ENCODE data around the gene ELF3.
"Not testable (repeated sequence)": the region's sequence is repeated elsewhere in the genome, so short reads cannot be mapped to it uniquely, and the experiment has no call there.

ELF3 gene

GRCh38 chr1:202016811-202017748 lies 6.7 kb downstream of the ELF3 start:
- no peak for DNase-seq (ENCODE audit: low read depth in 1 of 2, low spot score in 1 of 2)
- Histone ChIP-seq H3K27me3 (ENCODE audit: insufficient read depth, poor library complexity, severe bottlenecking) (peaks cover 7% of the 10 kb centered on the region), H3K4me3 (replicated peaks; ENCODE audit: insufficient read depth, low read length) (no peak overlapping the region), H3K27ac (replicated peaks) (no peak overlapping the region)
- TF ChIP-seq, protein P1, sequence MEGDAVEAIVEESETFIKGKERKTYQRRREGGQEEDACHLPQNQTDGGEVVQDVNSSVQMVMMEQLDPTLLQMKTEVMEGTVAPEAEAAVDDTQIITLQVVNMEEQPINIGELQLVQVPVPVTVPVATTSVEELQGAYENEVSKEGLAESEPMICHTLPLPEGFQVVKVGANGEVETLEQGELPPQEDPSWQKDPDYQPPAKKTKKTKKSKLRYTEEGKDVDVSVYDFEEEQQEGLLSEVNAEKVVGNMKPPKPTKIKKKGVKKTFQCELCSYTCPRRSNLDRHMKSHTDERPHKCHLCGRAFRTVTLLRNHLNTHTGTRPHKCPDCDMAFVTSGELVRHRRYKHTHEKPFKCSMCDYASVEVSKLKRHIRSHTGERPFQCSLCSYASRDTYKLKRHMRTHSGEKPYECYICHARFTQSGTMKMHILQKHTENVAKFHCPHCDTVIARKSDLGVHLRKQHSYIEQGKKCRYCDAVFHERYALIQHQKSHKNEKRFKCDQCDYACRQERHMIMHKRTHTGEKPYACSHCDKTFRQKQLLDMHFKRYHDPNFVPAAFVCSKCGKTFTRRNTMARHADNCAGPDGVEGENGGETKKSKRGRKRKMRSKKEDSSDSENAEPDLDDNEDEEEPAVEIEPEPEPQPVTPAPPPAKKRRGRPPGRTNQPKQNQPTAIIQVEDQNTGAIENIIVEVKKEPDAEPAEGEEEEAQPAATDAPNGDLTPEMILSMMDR (IDR thresholded peaks at IDR 0.05; ENCODE audit: insufficient read depth, low read length) = no peak
- no peak for TF ChIP-seq POLR2AphosphoS5 (IDR thresholded peaks at IDR 0.05; ENCODE audit: low read depth)
- TF ChIP-seq, protein P2, sequence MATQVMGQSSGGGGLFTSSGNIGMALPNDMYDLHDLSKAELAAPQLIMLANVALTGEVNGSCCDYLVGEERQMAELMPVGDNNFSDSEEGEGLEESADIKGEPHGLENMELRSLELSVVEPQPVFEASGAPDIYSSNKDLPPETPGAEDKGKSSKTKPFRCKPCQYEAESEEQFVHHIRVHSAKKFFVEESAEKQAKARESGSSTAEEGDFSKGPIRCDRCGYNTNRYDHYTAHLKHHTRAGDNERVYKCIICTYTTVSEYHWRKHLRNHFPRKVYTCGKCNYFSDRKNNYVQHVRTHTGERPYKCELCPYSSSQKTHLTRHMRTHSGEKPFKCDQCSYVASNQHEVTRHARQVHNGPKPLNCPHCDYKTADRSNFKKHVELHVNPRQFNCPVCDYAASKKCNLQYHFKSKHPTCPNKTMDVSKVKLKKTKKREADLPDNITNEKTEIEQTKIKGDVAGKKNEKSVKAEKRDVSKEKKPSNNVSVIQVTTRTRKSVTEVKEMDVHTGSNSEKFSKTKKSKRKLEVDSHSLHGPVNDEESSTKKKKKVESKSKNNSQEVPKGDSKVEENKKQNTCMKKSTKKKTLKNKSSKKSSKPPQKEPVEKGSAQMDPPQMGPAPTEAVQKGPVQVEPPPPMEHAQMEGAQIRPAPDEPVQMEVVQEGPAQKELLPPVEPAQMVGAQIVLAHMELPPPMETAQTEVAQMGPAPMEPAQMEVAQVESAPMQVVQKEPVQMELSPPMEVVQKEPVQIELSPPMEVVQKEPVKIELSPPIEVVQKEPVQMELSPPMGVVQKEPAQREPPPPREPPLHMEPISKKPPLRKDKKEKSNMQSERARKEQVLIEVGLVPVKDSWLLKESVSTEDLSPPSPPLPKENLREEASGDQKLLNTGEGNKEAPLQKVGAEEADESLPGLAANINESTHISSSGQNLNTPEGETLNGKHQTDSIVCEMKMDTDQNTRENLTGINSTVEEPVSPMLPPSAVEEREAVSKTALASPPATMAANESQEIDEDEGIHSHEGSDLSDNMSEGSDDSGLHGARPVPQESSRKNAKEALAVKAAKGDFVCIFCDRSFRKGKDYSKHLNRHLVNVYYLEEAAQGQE (IDR thresholded peaks at IDR 0.05; ENCODE audit: insufficient replicate concordance, low read depth) = no peak
- no peak for TF ChIP-seq SPI1 (IDR thresholded peaks at IDR 0.05; ENCODE audit: borderline replicate concordance, low read depth)
- TF ChIP-seq GABPA (IDR thresholded peaks at IDR 0.05; ENCODE audit: low read depth) = no peak

- peaks cover 7% of the 10 kb centered on the region for H3K27me3 ChIP-seq (ENCODE audit: insufficient read depth, poor library complexity, severe bottlenecking)
- no peak overlapping the region for H3K27ac ChIP-seq (replicated peaks)
- no peak for DNase-seq (ENCODE audit: low read depth in 1 of 2, low spot score in 1 of 2)
- no peak overlapping the region for H3K4me3 ChIP-seq (replicated peaks; ENCODE audit: insufficient read depth, low read length)
- TF ChIP-seq, protein P2 (IDR thresholded peaks at IDR 0.05; ENCODE audit: insufficient replicate concordance, low read depth) = no peak
- TF ChIP-seq, protein P1 (IDR thresholded peaks at IDR 0.05; ENCODE audit: insufficient read depth, low read length) = no peak
- TF ChIP-seq SPI1 (IDR thresholded peaks at IDR 0.05; ENCODE audit: borderline replicate concordance, low read depth) (no peak), POLR2AphosphoS5 (IDR thresholded peaks at IDR 0.05; ENCODE audit: low read depth) (no peak), GABPA (IDR thresholded peaks at IDR 0.05; ENCODE audit: low read depth) (no peak)
These were observed 7.5 kb downstream of the ELF3 start for GRCh38 chr1:202017749-202018467.

- peaks cover 7% of the 10 kb centered on the region for H3K27me3 ChIP-seq (ENCODE audit: insufficient read depth, poor library complexity, severe bottlenecking)
- TF ChIP-seq, protein P1 (IDR thresholded peaks at IDR 0.05; ENCODE audit: insufficient read depth, low read length) = no peak
- TF ChIP-seq SPI1 (IDR thresholded peaks at IDR 0.05; ENCODE audit: borderline replicate concordance, low read depth) = no peak
- H3K4me3 ChIP-seq (replicated peaks; ENCODE audit: insufficient read depth, low read length) = no peak overlapping the region
- no peak overlapping the region for H3K27ac ChIP-seq (replicated peaks)
- no peak for DNase-seq (ENCODE audit: low read depth in 1 of 2, low spot score in 1 of 2)
These were observed 8.3 kb downstream of the ELF3 start for GRCh38 chr1:202018468-202019234.

DNA sequence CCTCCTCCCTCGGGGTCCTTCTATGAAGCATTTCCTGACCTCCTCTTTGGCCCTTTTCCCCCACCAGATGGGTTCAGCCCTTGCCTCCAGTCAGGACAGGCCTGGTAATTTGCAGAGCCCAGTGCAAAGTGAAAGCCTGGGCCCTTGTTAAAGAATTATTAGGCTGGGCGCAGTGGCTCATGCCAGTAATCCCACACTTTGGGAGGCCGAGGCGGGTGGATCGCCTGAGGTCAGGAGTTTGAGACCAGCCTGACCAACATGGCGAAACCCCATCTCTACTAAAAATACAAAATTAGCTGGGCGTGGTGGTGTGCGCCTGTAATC lies 8.8 kb downstream of the ELF3 start:
- H3K27ac ChIP-seq (replicated peaks); H3K4me3 ChIP-seq (replicated peaks; ENCODE audit: insufficient read depth, low read length); DNase-seq (ENCODE audit: low read depth in 1 of 2, low spot score in 1 of 2): not testable (repeated sequence)

More for the DNA sequence above, 8.8 kb downstream of the ELF3 start:
- H3K27me3 ChIP-seq (ENCODE audit: insufficient read depth, poor library complexity, severe bottlenecking) = not testable (repeated sequence)

Data from HL-60 (cell line).